H9 (cell line): ENCODE measurements around the gene PPFIBP1. TPM values are rescaled to one million over a fixed set of nuclear protein-coding genes. Genes with fewer than 3 reads are reported as not detected.

Source experiments
- DNase-seq: peaks from one replicate; pipeline ENCODE4 v3.0.0-alpha.2; 2017
- H2AFZ ChIP-seq: one replicate; pipeline ENCODE4 v1.6.1; 2013; ENCODE audit warnings: mild to moderate bottlenecking, low read length, control low read depth, moderate library complexity
- H2AK5ac ChIP-seq: 2 replicates; pipeline ENCODE4 v1.6.1; 2013; ENCODE audit warnings: low read length, control low read depth, mixed read lengths; ENCODE audit not compliant: insufficient read length
- H2BK120ac ChIP-seq: one replicate; pipeline ENCODE4 v1.6.1; 2013; ENCODE audit warnings: low read depth, mild to moderate bottlenecking, low read length, control low read depth, inconsistent platforms; ENCODE audit not compliant: poor library complexity, severe bottlenecking
- H2BK12ac ChIP-seq: 2 replicates; pipeline ENCODE4 v1.6.1; 2013; ENCODE audit warnings: low read length, control low read depth, mixed read lengths, low read depth; ENCODE audit not compliant: insufficient read length
- H2BK15ac ChIP-seq: 2 replicates; pipeline ENCODE4 v1.6.1; 2013; ENCODE audit warnings: low read depth, low read length, control low read depth
- H2BK20ac ChIP-seq: one replicate; pipeline ENCODE4 v1.6.1; 2013; ENCODE audit warnings: low read depth, mild to moderate bottlenecking, low read length, control low read depth, inconsistent platforms; ENCODE audit not compliant: poor library complexity, severe bottlenecking
- H2BK5ac ChIP-seq: 2 replicates; pipeline ENCODE4 v1.6.1; 2013; ENCODE audit warnings: low read length, control low read depth, mixed read lengths; ENCODE audit not compliant: insufficient read length
- H3K14ac ChIP-seq: 2 replicates; pipeline ENCODE4 v1.6.1; 2013; ENCODE audit warnings: low read length, control low read depth; ENCODE audit not compliant: insufficient read depth
- H3K18ac ChIP-seq: 2 replicates; pipeline ENCODE4 v1.6.1; 2013; ENCODE audit warnings: low read depth, mild to moderate bottlenecking, mixed read lengths, low read length, control low read depth; ENCODE audit not compliant: insufficient read length
- H3K23ac ChIP-seq: 2 replicates; pipeline ENCODE4 v1.6.1; 2013; ENCODE audit warnings: low read length, control low read depth, mixed read lengths, low read depth; ENCODE audit not compliant: insufficient read length
- H3K23me2 ChIP-seq: 2 replicates; pipeline ENCODE4 v1.6.1; 2013; ENCODE audit warnings: low read depth, mild to moderate bottlenecking, mixed read lengths, low read length, control low read depth; ENCODE audit not compliant: insufficient read length, poor library complexity, severe bottlenecking
- H3K27ac ChIP-seq: 2 replicates; pipeline ENCODE4 v1.5.1; 2013; ENCODE audit warnings: low read length, control low read depth, mixed read lengths, low read depth; ENCODE audit not compliant: insufficient read length
- H3K27me3 ChIP-seq: 2 replicates; pipeline ENCODE4 v1.6.1; 2013; ENCODE audit warnings: low read length, control low read depth, inconsistent platforms; ENCODE audit not compliant: insufficient read depth
- H3K4ac ChIP-seq: 2 replicates; pipeline ENCODE4 v1.6.1; 2013; ENCODE audit warnings: low read depth, mild to moderate bottlenecking, control low read depth, inconsistent platforms, low read length, moderate library complexity
- H3K4me1 ChIP-seq: 2 replicates; pipeline ENCODE4 v1.6.1; 2013; ENCODE audit warnings: low read length, control low read depth, inconsistent platforms; ENCODE audit not compliant: insufficient read depth
- H3K4me2 ChIP-seq: 2 replicates; pipeline ENCODE4 v1.6.1; 2013; ENCODE audit warnings: low read length, control low read depth, mixed read lengths; ENCODE audit not compliant: insufficient read length, insufficient read depth
- H3K56ac ChIP-seq: 2 replicates; pipeline ENCODE4 v1.6.1; 2013; ENCODE audit warnings: low read depth, mild to moderate bottlenecking, mixed read lengths, low read length, control low read depth; ENCODE audit not compliant: insufficient read length
- H3K79me1 ChIP-seq: 2 replicates; pipeline ENCODE4 v1.6.1; 2013; ENCODE audit warnings: low read depth, mild to moderate bottlenecking, moderate library complexity, low read length, control low read depth, inconsistent platforms; ENCODE audit not compliant: insufficient read depth, poor library complexity, severe bottlenecking
- H3K79me2 ChIP-seq: 2 replicates; pipeline ENCODE4 v1.6.1; 2013; ENCODE audit warnings: low read length, control low read depth, inconsistent platforms; ENCODE audit not compliant: insufficient read depth
- H3K9ac ChIP-seq: 2 replicates; pipeline ENCODE4 v1.6.1; 2013; ENCODE audit warnings: low read length, control low read depth, mixed read lengths; ENCODE audit not compliant: insufficient read length; ENCODE audit errors: extremely low read depth
- H3K9me3 ChIP-seq: one replicate; pipeline ENCODE4 v1.6.1; 2013; ENCODE audit warnings: low read depth, low read length, inconsistent platforms; ENCODE audit not compliant: control insufficient read depth
- H3T11ph ChIP-seq: one replicate; pipeline ENCODE4 v1.6.1; 2013; ENCODE audit warnings: mild to moderate bottlenecking, low read length, control low read depth, inconsistent platforms
- H4K20me1 ChIP-seq: one replicate; pipeline ENCODE4 v1.6.1; 2013; ENCODE audit not compliant: control insufficient read depth, insufficient read length, insufficient read depth
- H4K5ac ChIP-seq: 2 replicates; pipeline ENCODE4 v1.6.1; 2013; ENCODE audit warnings: low read depth, mild to moderate bottlenecking, mixed read lengths, low read length, control low read depth; ENCODE audit not compliant: insufficient read length
- H4K8ac ChIP-seq: replicated peaks from 2 replicates; pipeline ENCODE4 v1.6.1; 2013; ENCODE audit warnings: low read length, control low read depth, mixed read lengths, low read depth; ENCODE audit not compliant: insufficient read length
- H4K91ac ChIP-seq: 2 replicates; pipeline ENCODE4 v1.6.1; 2013; ENCODE audit warnings: low read depth, mild to moderate bottlenecking, moderate library complexity, mixed read lengths, low read length, control low read depth; ENCODE audit not compliant: insufficient read length
- H3K27ac Mint-ChIP-seq, 3 experiments: 2 replicates in 2 of 3; 3 replicates in 1 of 3; pipeline ENCODE4 v1.8.0; 2020 to 2021; ENCODE audit warnings: mixed read lengths in 3 of 3, mild to moderate bottlenecking in 1 of 3, moderate library complexity in 1 of 3
- H3K27me3 Mint-ChIP-seq: 2 replicates; pipeline ENCODE4 v1.8.0; 2021; ENCODE audit warnings: low read depth, mild to moderate bottlenecking, moderate library complexity, mixed read lengths
- H3K36me3 Mint-ChIP-seq, 3 experiments: 2 replicates in 2 of 3; 3 replicates in 1 of 3; pipeline ENCODE4 v1.8.0; 2020 to 2021; ENCODE audit warnings: low read depth in 3 of 3, mixed read lengths in 3 of 3; ENCODE audit not compliant: insufficient read depth in 1 of 3
- H3K4me1 Mint-ChIP-seq, 2 experiments: 2 replicates each; pipeline ENCODE4 v1.8.0; 2020; ENCODE audit warnings: mixed read lengths in 2 of 2
- H3K4me3 Mint-ChIP-seq, 2 experiments: 2 replicates in 1 of 2; 3 replicates in 1 of 2; pipeline ENCODE4 v1.8.0; 2020 to 2021; ENCODE audit warnings: mild to moderate bottlenecking in 2 of 2, mixed read lengths in 2 of 2, moderate library complexity in 1 of 2
- H3K9me3 Mint-ChIP-seq, 2 experiments: 2 replicates in 1 of 2; 3 replicates in 1 of 2; pipeline ENCODE4 v1.8.0; 2020; ENCODE audit warnings: mild to moderate bottlenecking in 2 of 2, mixed read lengths in 2 of 2, moderate library complexity in 1 of 2
- CTCF ChIP-seq: fragments of 200-600 bp; sonication (generic); conservative IDR thresholded peaks from 3 replicates; pipeline ENCODE4 v1.8.0; 2021; ENCODE audit warnings: antibody characterized with exemption, mild to moderate bottlenecking
- total RNA-seq: library from RNA; stranded (reverse); gene quantifications from 2 replicates; pipeline ENCODE4 v1.2.1, GENCODE V29; 2021

Gene PPFIBP1
- total RNA-seq, 1 experiment from 2014 or later = 29.2 TPM

DNA sequence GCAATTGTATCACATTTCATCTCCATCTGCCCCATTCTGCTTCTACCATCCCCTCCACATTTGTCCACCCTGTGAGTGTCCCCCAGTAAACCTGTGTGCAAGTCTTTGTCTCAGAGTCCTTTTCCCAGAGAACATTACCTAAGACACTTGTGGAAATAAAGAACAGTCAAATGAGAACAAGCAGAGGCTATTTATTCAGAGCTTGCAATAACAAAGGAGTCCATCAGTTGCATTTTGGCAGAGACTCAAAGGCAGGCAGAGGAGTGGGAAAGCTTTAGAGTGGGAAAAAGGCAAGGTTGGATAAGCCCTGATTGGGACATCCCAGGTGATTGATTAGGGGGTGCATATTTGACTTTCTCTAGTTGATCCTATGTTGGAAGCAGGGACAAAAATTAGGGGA, 18.2 kb upstream of the PPFIBP1 start:
- no peaks in the 10 kb centered on the region for H3K9me3 Mint-ChIP-seq
- DNase-seq = no peak
- H2AK5ac ChIP-seq = no peak overlapping the region
- no peak overlapping the region for H4K91ac ChIP-seq
- H3K27ac Mint-ChIP-seq = no peak overlapping the region
- H3K4me2 ChIP-seq = no peak overlapping the region
- H2BK20ac ChIP-seq = no peak overlapping the region
- no peak overlapping the region for H3K56ac ChIP-seq
- TF ChIP-seq CTCF = no peak
- H3K18ac ChIP-seq = no peak overlapping the region
- no peak overlapping the region for H3T11ph ChIP-seq
- no peak overlapping the region for H2AFZ ChIP-seq
- no peak overlapping the region for H2BK12ac ChIP-seq
- no peak overlapping the region for H4K5ac ChIP-seq
- H3K9ac ChIP-seq = no peak overlapping the region
- no peak overlapping the region for H2BK120ac ChIP-seq
- no peak overlapping the region for H2BK15ac ChIP-seq
- H2BK5ac ChIP-seq = no peak overlapping the region
- H3K27me3 Mint-ChIP-seq = no peaks in the 10 kb centered on the region; the same call in 1 of the 2 replicates
- no peak overlapping the region for H3K14ac ChIP-seq
- no peaks in the 10 kb centered on the region for H3K27me3 ChIP-seq
- no peak overlapping the region for H3K23ac ChIP-seq
- H3K9me3 ChIP-seq = no peaks in the 10 kb centered on the region
- no peaks in the 10 kb centered on the region for H3K23me2 ChIP-seq
- no peaks in the 10 kb centered on the region for H3K79me1 ChIP-seq
- no peak overlapping the region for H3K27ac ChIP-seq
- H3K79me2 ChIP-seq = no peaks in the 10 kb centered on the region
- no peaks in the 10 kb centered on the region for H4K20me1 ChIP-seq
- H4K8ac ChIP-seq = no peak overlapping the region
- H3K4me1 Mint-ChIP-seq = peaks cover 0 to 4% of the 10 kb centered on the region in 2 experiments; a peak in 3 of 4 replicates
- no peaks in the 10 kb centered on the region for H3K4me1 ChIP-seq
- H3K4ac ChIP-seq = no peak overlapping the region
- H3K36me3 Mint-ChIP-seq = no peaks in the 10 kb centered on the region
- H3K4me3 Mint-ChIP-seq = no peak overlapping the region
